DOHH2 (cell line): ENCODE data around the gene ABR.

Experiments used
- H3F3A ChIP-seq: fragments of 200-600 bp; sonication (generic), shearing (Covaris generic); 2 replicates; pipeline ENCODE4 v1.6.0; 2016; ENCODE audit warnings: antibody characterized with exemption, mild to moderate bottlenecking; ENCODE audit not compliant: control insufficient read depth, insufficient read depth
- H3K27ac ChIP-seq: fragments of 200-600 bp; sonication (generic); 2 replicates; pipeline ENCODE4 v1.5.1; 2014; ENCODE audit warnings: low read depth, mild to moderate bottlenecking, low read length, moderate library complexity
- H3K27me3 ChIP-seq: fragments of 200-600 bp; sonication (generic); 2 replicates; pipeline ENCODE4 v1.6.1; 2014; ENCODE audit warnings: mild to moderate bottlenecking, low read length, mixed read lengths; ENCODE audit not compliant: control insufficient read depth
- H3K36me3 ChIP-seq: fragments of 200-600 bp; sonication (generic); 2 replicates; pipeline ENCODE4 v1.6.1; 2014; ENCODE audit warnings: mild to moderate bottlenecking, low read length, moderate library complexity, mixed read lengths; ENCODE audit not compliant: control insufficient read depth
- H3K4me1 ChIP-seq: fragments of 200-600 bp; sonication (generic); 2 replicates; pipeline ENCODE4 v1.6.1; 2014; ENCODE audit warnings: mild to moderate bottlenecking, low read length, mixed read lengths; ENCODE audit not compliant: control insufficient read depth
- H3K4me2 ChIP-seq: fragments of 200-600 bp; sonication (generic); 2 replicates; pipeline ENCODE4 v1.6.0; 2014; ENCODE audit warnings: mild to moderate bottlenecking, low read length, moderate library complexity
- H3K4me3 ChIP-seq: fragments of 200-600 bp; sonication (generic); 2 replicates; pipeline ENCODE4 v1.5.1; 2014; ENCODE audit warnings: mild to moderate bottlenecking, low read length, mixed read lengths
- H3K79me2 ChIP-seq: fragments of 200-600 bp; sonication (generic); 2 replicates; pipeline ENCODE4 v1.6.1; 2014; ENCODE audit warnings: mild to moderate bottlenecking, low read length, mixed read lengths; ENCODE audit not compliant: control insufficient read depth
- H3K9me2 ChIP-seq: fragments of 200-600 bp; sonication (generic); replicated peaks from 2 replicates; pipeline ENCODE4 v1.6.1; 2014; ENCODE audit warnings: mild to moderate bottlenecking, low read length, mixed read lengths; ENCODE audit not compliant: control insufficient read depth
- H3K9me3 ChIP-seq: fragments of 200-600 bp; sonication (generic); 2 replicates; pipeline ENCODE4 v1.6.1; 2014; ENCODE audit warnings: antibody characterized with exemption, low read length, mixed read lengths; ENCODE audit not compliant: control insufficient read depth, insufficient read depth
- H4K20me1 ChIP-seq: fragments of 200-600 bp; sonication (generic); 2 replicates; pipeline ENCODE4 v1.6.0; 2014; ENCODE audit warnings: low read depth, mild to moderate bottlenecking, antibody characterized with exemption, low read length, moderate library complexity; ENCODE audit not compliant: control insufficient read depth, insufficient read depth
- EZH2phosphoT487 ChIP-seq: fragments of 200-600 bp; sonication (generic); IDR thresholded peaks from 2 replicates; pipeline ENCODE4 v1.6.1; 2017; ENCODE audit warnings: borderline replicate concordance, mild to moderate bottlenecking, antibody characterized with exemption, low read length, moderate library complexity, mixed read lengths
- TF ChIP-seq, protein P1 (sequence below): fragments of 200-600 bp; sonication (generic); IDR thresholded peaks from one replicate; pipeline ENCODE4 v1.5.1; 2014; ENCODE audit warnings: antibody characterized with exemption, mild to moderate bottlenecking, low read depth, low read length; ENCODE audit not compliant: poor library complexity, severe bottlenecking

Gene ABR

DNA sequence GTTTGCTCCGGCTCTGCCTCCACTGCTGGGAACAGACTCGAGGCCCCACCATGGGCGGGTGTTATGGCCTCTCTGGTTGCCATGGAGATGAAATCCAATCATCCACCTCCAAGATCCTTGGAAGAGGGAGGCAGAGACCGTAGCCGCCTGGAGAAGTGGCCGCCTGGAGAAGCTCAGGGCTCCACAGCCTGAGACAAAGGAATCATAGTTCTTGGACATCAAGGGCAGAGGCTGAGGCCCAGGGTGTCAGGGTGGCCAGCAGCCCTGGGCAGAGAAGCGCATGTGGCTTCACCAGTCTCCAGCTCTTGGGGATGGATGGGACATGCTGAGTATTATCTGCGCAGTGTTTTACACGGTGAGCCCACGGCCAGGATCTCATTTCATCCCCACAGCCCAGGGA, 36.2 kb downstream of the ABR start:
- TF ChIP-seq, protein P1, sequence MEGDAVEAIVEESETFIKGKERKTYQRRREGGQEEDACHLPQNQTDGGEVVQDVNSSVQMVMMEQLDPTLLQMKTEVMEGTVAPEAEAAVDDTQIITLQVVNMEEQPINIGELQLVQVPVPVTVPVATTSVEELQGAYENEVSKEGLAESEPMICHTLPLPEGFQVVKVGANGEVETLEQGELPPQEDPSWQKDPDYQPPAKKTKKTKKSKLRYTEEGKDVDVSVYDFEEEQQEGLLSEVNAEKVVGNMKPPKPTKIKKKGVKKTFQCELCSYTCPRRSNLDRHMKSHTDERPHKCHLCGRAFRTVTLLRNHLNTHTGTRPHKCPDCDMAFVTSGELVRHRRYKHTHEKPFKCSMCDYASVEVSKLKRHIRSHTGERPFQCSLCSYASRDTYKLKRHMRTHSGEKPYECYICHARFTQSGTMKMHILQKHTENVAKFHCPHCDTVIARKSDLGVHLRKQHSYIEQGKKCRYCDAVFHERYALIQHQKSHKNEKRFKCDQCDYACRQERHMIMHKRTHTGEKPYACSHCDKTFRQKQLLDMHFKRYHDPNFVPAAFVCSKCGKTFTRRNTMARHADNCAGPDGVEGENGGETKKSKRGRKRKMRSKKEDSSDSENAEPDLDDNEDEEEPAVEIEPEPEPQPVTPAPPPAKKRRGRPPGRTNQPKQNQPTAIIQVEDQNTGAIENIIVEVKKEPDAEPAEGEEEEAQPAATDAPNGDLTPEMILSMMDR = no peak
- no peak for TF ChIP-seq EZH2phosphoT487
- 0 out of 2 replicates have a peak, but pooled peaks cover 3% of the 10 kb centered on the region for H3F3A ChIP-seq
- no peak overlapping the region for H3K4me3 ChIP-seq
- H3K27me3 ChIP-seq = no peaks in the 10 kb centered on the region
- H3K36me3 ChIP-seq = peaks cover 34% of the 10 kb centered on the region
- H3K4me1 ChIP-seq = peaks cover 30% of the 10 kb centered on the region
- H3K79me2 ChIP-seq = peaks cover 95% of the 10 kb centered on the region
- H4K20me1 ChIP-seq = peaks cover 32% of the 10 kb centered on the region
- H3K9me3 ChIP-seq = no peaks in the 10 kb centered on the region
- no peak overlapping the region for H3K27ac ChIP-seq
- H3K9me2 ChIP-seq = no peaks in the 10 kb centered on the region
- H3K4me2 ChIP-seq = no peak overlapping the region

DNA sequence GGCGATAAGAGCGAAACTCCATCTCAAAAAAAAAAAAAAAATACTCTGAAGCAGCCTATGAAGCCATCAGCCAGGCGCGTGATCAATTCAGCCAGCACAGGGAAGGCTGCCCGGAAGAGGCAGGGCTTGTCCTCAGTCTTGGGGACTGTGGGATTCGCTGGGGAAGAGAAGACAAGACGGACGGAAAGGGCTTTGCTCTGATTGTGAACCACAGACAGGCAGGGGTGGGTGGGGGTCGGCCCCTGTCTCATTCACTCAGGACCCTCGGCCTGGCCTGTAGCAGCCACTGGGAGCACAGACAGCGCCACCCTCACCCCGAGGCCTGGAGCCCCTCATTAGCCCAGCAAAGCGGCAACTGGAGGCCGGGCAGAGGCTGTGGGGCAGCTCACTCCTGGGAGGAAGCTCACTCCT, 37.2 kb downstream of the ABR start:
- Histone ChIP-seq H3F3A (0 out of 2 replicates have a peak, but pooled peaks cover 5% of the 10 kb centered on the region), H3K36me3 (peaks cover 23% of the 10 kb centered on the region), H3K27me3 (no peaks in the 10 kb centered on the region), H3K79me2 (peaks cover 95% of the 10 kb centered on the region), H3K4me3 (no peak overlapping the region), H3K27ac (no peak overlapping the region), H4K20me1 (peaks cover 33% of the 10 kb centered on the region), H3K4me1 (peaks cover 33% of the 10 kb centered on the region), H3K9me2 (no peaks in the 10 kb centered on the region), H3K4me2 (no peak overlapping the region), H3K9me3 (no peaks in the 10 kb centered on the region)
- TF ChIP-seq, protein P1 = no peak
- TF ChIP-seq EZH2phosphoT487 = no peak

DNA sequence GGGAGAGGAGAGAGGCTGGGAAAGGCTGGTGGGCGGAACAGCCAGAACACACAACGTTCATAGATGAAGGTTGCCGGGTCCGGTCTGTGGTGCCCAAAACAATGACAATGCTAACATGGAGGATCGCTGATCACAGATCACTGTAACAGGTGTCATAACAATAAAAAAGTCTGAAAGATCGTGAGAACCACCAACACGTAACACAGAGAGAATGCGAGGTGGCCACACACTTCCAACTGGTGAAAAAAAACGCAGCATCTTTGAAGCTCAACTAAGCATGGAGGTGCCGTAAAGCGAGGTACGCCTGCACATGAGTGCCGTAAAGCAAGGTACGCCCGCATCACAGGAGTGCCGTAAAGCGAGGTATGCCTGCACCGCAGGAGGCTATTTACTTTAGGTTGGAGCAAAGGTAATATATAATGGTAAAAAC, 42.3 kb downstream of the ABR start:
- H3K4me1 ChIP-seq = peaks cover 33% of the 10 kb centered on the region
- peaks cover 16% of the 10 kb centered on the region for H3K36me3 ChIP-seq
- no peak overlapping the region for H3K4me3 ChIP-seq
- no peaks in the 10 kb centered on the region for H3K27me3 ChIP-seq
- no peak overlapping the region for H3K27ac ChIP-seq
- H4K20me1 ChIP-seq = peaks cover 19% of the 10 kb centered on the region; the same call in 1 of the 2 replicates
- peaks cover 97% of the 10 kb centered on the region for H3K79me2 ChIP-seq
- TF ChIP-seq EZH2phosphoT487 = no peak
- H3K9me2 ChIP-seq = no peaks in the 10 kb centered on the region
- H3K9me3 ChIP-seq = no peaks in the 10 kb centered on the region
- H3K4me2 ChIP-seq = no peak overlapping the region
- peaks cover 8% of the 10 kb centered on the region; the same call in 1 of the 2 replicates for H3F3A ChIP-seq

DNA sequence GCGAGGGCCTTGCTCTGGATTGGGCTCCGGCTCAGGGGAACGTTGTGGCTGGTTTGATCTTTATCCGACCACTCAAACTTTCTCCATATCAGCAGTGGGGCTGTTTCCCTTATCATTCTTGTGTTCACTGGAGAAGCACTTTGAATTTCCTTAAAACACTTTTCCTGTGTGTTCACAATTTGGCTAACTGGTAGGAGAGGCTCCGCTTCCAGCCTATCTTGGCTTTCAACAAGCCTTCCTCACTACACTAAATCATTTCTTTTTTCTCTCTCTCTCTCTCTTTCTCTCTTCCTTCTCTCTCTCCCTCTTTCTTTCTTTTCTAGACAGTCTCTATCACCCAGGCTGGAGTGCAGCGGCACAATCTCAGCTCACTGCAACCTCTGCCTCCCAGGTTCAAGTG, 43.0 kb downstream of the ABR start:
- TF ChIP-seq, protein P1 = no peak
- no peak for TF ChIP-seq EZH2phosphoT487
- Histone ChIP-seq H3K27me3 (no peaks in the 10 kb centered on the region), H3K9me3 (no peaks in the 10 kb centered on the region), H4K20me1 (peaks cover 19% of the 10 kb centered on the region; the same call in 1 of the 2 replicates), H3K4me2 (no peak overlapping the region), H3F3A (peaks cover 8% of the 10 kb centered on the region; the same call in 1 of the 2 replicates), H3K4me3 (no peak overlapping the region), H3K9me2 (no peaks in the 10 kb centered on the region), H3K4me1 (peaks cover 33% of the 10 kb centered on the region), H3K27ac (no peak overlapping the region), H3K36me3 (peaks cover 16% of the 10 kb centered on the region), H3K79me2 (peaks cover 97% of the 10 kb centered on the region)
